Embryonic facial prominence (tissue), 1 donor: ENCODE measurements around the gene TBX5.

Experiments used
- DNase-seq: peaks from one replicate; pipeline ENCODE4 v3.0.0-alpha.2; 2016; ENCODE audit errors: extremely low spot score

Gene TBX5

DNA sequence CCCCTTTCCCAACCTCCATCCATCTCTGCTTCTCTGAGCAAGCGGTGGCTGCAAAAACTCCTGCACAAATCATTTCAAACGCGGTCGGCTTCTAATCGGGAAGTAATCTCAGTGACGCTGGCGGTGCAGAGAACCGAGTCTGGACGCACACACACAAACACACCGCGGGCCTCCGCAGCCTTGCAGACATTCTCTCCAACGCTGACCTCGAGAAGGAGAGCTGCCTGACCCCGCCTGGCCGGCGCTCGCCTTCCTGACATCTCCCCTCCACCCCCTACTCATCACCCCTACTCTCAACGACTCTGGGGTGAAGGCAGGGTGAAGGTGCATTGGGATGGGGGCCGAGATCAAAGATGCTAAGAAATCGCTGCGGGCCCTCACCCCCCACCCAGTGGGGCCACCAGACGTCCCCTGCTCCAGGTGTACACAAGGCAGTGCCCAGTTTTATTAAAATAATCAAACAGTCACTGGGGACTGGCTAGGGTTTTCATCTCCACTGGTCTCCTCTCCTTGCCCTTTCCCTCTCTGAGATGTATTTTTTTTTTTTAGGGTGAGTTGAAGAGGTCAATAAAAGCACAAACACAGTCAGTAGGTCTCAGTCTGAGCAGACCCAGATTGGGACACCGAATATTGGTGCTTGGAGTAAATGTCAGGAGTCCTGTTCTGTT, 506 bp upstream of the TBX5 start:
- no peak for DNase-seq

DNA sequence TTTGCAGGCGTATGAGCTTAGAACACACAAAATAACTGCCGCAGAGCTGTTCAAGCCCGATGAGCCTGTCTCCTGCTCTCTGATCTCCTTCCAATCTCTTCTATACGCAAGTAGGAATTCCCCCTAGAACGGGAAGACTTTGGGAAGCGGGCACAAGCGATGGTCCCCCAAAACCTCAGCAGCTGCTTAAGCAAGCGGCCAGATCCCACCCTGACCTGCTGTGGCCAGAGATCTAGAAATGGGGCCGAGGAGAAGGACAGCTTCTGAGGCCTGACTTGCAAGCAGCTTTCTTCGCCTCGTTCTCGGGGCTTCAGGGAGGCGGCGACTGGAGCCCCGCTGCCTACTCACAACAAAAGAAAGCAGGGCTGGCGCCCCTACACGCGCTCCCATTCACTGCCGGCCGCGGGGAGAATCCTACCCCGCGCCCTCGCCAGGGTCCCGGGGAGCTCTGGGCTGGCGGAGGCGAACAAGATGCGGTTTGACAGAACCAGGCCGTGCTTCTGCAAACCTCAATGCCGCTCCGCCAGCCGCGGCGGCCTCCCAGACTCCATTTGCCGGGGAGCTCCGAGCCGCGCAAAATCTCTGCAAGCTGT, 922 bp downstream of the TBX5 start:
- no peak for DNase-seq

DNA sequence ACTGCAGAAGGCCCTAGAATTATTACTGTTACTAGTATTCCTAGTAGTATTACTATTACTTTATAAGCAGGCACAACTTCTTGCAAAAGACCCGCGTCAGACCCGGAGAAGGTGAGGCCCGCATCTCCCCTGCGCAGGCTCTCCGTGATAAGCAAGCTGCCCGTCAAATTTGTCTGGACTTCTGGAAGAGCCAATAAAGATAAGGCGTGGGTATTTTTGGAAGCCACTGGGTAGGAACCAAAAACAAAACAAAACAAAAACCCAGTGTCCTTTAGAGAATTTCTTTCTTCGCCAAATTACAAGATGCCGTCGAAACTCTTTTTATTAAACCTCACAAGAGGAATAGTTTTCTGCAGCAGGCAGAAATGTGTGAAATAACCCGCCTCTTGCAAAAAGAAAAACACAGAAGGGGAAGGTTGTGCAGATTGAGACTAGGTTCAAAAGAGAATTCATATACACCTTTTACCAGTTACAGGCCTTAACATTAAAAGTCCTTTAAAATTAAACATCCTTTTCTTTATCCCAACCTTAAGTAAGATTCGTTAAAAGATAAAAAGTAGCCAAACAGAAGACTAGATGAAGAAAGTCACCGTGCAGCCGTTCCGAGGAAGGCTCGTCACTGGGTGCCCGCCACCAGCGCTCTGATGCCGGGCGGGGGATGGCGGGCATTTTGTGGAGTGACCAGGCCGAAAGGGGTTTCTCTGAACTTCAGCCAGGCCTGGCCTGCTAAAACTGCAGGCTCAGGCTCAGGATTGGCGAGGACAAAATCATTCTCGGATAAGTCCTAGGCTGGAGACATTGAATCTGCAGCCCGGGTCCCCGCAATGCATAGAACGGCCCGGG, 1.6 kb downstream of the TBX5 start:
- DNase-seq = no peak

DNA sequence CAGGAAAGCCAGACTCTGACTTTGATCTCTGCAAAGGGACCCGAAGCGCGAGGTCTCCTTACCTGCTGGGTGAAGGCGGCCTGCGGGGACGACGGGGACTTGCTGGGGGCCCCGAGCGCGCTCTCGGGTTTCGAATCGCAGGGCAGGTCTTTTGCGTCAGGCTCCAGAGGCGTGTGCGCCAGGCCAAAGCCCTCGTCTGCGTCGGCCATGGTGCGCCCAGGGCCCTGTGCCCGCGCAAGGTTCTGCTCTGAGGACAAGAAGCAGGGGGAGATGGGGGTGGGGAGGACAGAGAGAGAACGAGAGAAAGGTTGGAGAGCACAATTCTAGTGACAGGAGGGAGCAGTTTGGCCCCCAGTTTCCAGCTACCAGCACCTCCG, 2.3 kb downstream of the TBX5 start:
- no peak for DNase-seq

DNA sequence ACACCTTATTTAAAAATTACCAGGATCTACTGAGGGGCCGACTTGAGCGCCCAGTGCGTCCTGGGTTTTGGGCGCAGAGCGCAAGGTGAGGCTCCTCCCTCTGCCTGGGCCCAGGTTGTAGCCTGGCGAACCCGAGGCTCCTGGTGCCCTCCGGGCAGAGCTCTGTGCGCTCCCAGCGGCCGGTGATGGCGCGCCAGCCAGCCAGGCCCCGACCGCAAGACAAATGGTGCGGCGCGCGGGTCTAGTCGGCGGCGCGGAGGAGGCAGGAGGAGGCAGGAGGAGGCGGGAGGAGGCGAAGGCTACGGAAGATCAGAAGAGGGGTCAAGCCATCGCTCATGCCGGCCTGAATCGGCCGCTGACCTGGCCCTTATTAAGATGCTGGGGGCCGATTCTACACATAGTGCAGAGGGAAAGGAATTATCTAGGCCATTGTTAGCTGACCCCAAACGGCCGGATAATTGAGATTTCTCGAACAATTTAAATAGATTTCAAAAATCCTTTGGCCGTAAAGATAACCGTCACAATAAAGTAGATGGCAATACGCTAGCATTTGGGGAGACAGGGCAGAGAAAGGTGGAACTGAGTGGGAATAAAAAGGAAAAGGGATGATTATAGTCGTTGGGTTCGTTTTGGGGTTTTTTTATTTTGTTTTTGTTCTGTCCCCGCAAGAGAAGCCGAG, 2.8 kb downstream of the TBX5 start:
- no peak for DNase-seq

DNA sequence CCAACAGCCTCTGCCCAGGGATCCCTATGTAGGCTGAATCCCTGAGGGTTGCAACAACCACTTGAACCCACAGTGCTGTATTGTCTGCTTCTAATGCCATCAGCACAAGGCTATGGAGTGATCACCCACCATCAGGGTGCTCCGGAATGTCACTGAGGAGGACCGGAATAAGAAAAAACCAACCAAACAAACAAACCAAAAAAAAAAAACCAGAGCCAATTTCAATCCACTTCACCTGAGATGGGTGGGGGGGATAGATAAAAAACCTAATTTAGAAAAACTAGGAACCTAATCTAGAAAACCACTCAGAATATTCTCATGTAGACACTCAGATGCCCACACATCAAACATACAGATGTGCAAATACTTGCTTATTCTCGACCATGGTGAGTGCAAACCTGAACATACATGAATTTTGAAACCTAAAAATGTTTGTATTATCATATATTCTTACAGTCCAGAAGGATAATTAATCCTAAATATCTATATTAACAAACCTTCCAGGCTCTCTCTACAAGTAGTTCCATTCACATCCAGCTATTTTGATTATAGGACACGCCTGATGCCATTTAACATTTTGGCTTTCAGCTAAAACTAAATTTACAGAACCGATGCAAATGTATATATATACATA, 3.7 kb downstream of the TBX5 start:
- no peak for DNase-seq

DNA sequence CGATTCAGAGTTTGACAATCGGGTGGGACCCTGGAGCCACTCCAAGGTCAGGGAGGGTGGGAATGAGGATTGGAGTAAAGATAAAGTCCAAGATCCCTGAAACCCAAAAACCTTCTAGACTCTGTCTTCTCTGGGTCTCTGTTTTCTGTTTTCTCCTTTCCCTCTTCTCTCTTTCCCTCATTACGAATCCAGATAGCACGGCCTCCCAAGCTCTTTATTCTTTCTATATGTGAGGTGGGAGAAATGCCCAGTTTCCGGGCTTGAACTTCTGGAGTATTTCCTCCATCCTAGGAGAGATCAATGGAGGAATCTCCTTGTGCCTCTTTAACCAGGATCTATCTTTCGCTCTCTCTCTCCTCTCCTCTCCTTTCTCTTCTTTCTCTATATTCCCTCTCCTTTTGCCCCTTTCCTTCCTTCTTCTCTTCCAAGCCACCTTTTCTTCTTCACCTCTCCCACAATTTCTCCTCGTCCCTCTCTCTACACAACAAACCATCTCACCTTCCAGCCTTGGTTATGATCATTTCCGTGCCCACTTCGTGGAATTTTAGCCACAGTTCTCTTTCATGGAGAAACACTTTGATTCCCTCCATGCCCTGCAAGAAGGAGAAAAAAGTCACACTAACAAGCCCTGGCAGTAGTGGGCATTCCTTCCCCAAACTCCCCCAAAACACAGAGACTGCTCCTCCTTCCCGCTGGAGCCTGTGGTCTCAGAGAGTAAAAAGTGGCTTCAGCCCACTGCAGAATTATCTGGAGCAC, 4.4 kb downstream of the TBX5 start:
- no peak for DNase-seq

DNA sequence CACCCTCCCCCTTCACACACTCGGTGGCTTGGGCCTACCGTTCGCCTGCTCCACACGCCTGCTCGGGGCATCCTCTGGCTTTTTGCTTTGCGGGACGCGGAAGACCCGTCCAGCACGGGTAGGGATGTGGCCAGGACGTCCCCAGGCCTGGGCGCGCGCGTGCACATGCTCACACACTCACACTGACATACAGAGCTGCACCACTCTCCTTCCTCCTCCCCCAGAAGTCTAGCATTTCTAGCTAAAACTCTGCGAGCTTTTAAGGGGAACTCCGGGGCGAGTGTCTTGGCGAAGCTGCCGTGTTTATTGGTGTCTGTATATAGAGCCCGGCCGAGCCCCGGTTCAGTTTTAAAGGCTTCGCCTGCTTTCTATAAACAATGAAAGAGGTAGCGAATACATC, 5.0 kb downstream of the TBX5 start:
- peak; percentile 40 for DNase-seq

DNA sequence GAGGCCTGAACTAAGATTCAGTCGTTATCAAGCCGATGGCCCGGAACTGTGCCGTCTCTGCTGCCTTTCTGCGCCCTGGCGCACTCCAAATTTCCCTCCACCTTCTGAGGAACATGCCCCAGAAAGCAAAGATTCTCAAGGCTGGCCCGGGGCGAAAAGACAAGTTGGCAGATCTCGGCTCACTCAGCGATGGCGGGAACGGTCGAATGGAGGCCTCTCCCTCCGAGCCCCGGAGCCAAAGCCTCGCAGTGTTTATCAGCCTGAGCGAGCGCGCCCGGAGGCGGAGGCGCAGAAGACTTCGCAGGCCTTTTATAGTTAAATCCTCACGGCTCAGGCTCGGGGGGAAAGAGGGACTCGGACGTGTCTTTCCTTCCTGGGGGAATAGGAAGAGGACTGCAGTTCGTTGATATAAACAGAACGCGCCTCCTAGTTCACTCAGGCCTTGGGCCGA, 5.6 kb downstream of the TBX5 start:
- no peak for DNase-seq

DNA sequence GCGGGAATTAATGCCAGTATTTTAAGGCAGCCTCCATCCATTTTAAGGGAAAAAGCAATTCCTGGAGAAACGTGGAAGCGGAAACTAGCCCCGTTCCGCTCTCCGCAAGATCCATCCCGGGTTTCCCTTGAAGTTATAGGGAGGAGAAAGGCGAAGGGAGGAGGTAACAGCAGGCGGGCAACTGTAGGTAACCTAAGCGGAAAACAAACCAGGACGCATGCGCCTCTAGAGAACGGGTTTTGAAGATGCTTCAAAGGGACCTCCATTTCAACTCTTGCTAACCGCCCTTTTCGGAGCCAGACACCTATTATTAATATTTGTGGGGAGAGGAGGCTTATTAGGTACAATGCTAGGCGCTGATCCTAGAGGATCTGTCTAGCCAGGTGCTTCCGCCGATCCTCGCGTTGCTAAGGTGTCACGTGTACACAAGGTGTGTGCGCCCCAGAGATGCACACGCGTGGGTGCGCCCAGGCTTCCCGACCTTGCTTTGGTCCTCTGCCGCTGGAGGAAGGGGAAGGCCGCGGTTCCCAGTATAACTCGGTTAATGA, 6.2 kb downstream of the TBX5 start:
- no peak for DNase-seq

DNA sequence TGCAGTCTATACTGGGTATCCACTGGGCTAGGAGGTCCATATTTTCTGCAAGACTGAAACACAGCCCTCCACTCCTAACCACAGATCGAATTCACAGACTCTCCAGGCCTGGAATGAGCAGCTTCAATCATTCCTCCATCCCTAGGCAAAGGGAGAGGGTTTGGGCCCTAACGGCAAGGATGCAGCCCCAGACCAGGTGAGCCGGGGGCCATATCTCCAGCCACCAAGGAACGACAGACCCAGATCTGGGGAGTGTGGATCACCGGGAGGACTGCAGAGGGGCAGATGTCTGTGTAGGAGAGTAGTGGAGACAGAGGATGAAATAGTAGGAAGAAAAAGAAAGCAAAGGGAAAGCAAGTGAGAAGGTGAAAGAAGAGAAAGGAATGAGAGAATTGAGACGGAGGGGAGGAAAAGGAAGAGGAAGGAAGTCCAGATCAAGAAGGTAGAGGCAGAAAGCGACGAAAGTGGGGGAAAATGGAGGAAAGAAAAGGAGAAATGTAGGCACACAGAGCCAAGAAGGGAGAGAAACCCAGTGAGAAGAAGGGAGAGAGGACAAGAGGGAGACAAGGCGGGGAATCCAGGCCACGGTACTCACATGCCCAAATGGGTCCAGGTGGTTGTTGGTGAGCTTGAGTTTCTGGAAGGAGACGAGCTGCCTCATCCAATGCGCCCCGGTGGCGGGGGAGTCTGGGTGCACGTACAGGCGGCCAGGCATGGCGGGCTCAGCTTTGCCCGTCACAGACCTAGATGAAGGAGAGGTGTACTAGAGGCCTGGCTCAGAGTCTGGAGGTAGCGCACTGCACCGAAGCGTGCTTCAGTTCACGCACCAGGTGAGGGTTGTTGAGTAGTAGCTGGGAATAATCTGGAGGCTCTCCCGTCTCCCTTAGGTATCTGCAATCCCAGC, 7.7 kb downstream of the TBX5 start:
- DNase-seq = no peak

DNA sequence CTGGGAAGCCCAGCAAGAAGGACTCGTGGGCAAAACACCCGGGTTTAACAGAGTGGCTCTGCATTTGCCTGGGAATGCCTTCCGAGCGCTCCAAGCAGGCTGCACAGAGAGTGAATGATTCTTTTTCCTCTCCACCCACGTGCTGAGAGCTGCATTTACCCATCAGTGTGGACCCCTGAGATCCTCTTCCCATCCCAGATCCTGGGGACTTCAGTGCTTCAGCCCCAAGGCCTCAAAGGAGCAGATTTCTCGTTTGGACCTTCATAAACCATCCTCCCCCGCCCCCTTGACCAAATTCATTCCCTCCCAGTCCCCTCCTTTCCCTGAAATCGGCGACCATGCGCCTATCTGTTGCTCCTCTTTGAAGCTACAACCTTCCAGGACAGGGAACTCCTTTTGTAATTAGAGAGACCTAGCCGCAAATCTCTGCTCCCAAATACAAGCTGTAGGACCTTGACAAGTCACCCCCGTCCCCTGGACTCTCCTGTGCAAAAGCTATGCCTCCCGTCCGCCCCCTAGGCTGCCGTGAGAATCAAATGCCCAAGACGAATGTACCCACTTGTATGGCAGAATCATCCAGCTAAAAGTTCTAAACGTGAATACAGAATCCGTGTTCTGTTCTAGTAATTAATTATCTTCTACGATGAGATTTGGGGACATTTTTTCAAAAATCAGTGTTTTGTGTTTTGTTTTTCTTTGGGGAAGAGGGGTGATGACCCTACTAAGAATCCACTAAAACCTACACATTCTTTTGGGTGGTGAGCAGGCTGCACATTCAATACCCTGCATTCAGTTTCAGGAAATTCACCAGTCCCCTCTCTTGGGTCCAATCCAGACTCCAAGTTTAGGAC, 8.8 kb downstream of the TBX5 start:
- DNase-seq = no peak

DNA sequence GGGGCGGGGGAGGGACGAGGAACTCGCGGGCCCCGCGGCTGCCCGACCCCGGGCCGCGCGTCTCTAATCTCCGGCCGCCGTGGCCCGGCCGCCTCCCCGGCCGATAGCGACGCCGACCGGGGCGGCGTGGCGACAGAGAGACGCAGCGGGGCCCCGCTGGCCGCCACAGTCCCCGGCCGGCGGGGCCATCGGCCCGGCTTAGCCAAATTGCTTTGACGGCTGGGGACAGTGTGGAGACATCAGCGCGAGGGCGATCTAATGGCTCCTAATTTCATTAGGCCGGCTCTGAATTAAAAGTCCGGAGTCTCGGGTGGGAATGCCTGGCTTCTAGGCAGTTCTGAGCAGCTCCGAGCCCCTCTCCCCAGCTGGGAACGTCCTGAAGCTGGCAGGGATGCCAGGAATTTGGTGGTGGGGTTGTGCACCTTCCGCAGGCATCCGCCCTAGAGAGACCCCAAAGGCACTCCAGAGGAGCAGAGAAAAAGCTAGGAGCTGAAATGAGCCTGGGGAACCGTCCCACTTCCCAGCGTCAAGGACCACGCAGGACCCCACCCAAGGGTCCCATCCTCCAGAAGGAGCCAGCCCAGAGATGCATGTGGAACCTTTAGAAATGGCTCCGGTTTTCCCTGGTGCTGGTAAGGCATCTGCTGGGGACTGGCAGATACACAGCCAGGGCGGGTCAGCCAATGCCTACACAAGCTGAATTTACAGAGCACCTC, 9.6 kb downstream of the TBX5 start:
- DNase-seq = no peak

DNA sequence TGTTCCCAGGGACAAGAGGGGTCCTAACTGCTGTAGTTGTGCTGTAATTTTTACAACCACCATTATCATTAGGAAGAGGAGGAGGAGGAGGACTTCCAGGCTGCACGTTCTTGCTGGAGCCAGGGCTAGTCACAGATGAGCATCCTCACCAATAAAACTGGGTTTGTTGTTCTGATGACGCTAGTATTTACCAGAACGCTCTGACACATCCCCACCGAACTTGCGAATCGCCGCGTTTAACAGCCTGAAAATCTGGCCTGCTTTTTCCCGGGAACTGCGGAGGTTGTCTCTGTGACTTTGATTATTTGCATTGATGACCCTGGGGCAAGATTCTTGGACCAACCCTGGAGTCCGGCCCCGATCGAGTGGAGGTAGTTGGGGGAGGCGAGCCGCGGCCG, 10.2 kb downstream of the TBX5 start:
- no peak for DNase-seq

DNA sequence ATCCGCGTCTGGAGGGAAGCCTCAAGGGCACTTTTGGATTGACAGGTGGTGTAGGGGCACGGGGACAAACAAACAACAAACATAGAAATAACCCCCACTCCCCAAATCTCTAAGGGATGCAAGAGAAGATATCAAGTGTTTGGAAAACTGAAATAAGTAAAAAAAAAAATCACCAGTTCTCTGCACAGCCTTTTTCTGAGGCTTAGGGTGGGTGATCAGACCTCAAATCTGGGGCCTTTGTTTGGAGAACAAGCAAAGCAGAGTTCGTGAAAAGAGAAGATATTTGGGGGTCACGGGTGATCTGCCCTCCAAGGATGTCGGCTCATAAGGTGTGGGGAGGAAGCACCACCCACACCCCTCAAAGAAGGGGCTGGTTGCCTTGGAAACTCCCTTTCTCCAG, 10.7 kb downstream of the TBX5 start:
- no peak for DNase-seq

DNA sequence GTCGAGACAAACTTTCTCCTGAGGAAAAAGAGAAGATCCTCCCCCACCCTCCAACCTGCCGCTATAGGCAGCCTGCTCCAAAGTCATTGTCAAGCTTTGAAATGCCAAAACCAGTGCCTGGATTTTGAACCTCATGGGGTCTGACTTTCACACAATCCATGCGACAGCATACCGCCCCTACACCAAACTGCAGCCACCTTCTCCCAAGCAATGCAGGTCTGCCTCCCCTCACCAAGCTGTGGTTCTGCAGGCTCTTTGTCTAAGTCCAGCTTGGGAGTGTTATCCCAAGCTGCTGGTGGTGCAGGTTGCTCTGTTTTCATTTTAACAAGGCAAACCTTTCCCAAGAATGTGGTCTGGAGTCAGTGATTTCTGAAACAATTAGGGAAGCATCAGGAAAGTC, 12.4 kb downstream of the TBX5 start:
- DNase-seq = no peak

DNA sequence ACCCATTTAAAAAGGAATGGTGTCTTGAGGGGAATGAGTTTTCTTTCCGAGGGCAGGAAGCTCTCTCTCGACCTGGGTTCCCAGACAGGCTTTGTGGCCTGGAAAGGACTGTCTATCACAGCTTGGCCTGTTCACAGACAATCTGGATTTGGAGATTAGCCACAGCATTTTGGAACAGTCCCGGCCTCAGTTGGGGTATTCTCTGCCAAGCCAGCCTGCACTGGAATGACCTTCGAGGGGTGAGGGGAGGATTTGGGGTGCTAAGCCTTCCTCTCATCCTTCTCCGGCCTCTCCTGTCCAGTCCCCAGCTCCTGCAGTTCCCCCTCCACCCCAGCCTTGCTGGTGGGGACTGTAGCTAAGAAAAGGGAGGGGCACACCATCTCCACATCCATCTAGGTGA, 13.0 kb downstream of the TBX5 start:
- DNase-seq = no peak

DNA sequence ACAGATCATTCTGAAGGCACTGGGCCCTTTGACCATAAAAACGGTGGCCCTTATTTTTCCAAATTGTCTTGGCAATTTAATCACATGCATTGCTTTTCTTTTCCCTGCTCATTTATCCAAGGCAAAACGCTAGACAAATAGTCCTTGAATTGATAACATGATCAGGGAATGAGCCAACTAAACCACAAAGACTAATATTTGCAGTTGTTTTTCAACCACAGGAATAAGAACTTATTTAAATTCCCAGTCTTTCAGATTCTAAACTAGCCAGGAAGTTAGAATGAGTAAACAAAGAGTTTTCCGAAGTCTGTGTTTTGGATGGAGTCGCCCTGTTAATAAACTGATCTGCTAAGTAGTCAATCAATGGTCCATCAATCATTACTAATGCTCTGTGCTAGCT, 14.9 kb downstream of the TBX5 start:
- no peak for DNase-seq
